Measurements from ENCODE around the gene ICAM5.
"Not testable (repeated sequence)": the region's sequence is repeated elsewhere in the genome, so short reads cannot be mapped to it uniquely, and the experiment has no call there.

The ICAM5 gene

GRCh38 chr19:10289836-10290356 lies at the start of gene ICAM5:
ICAM5 (plus strand) TSS chr19:10289952; CDS start chr19:10290044, 92 bp downstream.
- peak in 1 of 2 experiments; percentile 89 for DNase-seq

- DNase-seq: not testable (repeated sequence)
These were observed 47.8 kb upstream of the ICAM5 start for GRCh38 chr19:10241826-10242449.

DNA sequence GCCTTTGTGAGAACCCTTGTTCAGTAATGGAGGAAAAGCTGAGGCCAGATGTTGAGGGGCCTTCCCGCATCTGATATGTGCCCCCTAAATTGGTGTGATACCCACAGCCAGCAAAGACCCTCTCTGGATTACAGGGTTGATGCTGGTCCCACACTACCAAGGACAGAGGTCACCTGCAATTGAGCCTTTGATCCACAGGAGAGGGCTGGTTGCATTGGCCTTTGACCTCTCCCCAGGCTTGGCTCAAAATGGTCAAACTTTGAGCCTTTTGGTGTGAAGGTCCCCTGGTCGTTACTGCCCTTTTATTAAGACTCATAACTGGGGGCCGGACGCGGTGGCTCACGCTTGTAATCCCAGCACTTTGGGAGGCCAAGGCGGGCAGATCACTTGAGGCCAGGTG lies 46.1 kb upstream of the ICAM5 start:
- DNase-seq: no peak

DNA sequence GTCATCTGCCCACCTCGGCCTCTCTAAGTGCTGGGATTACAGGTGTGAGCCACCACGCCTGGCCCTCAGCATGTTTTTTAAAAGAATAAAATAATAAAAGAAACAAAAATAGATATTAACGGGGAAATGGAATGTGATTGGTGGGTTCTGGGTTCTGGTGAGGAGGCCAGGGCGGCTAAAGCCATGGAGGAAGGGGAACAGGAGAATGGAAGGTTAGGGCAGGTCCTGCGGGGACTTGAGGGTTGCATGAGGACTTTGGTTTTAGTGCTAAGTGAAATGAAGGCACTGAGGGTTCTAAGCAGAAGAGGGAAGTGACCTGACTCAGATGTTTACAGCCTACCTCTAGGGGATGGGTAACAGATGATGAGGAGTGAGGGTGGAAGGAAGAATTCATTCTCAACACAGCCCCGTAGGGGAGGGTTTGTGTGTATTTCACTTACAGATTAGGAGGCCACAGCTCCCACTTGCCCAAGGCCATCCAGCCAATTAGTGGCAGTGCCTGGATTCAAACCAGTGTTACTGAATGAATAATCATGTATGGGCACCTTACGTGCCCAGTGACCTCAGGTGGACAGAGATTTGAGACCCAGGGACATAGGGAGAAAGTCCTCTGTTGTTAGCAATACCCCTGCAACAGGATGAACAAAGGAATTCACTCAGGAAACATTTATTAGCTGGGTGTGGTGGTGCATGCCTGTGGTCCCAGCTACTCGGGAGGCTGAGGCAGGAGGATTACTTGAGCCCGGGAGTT lies 44.4 kb upstream of the ICAM5 start:
- no peak for DNase-seq

- DNase-seq: no peak
These were observed 43.2 kb upstream of the ICAM5 start for GRCh38 chr19:10246511-10246910.

GRCh38 chr19:10251792-10252694 lies 37.7 kb upstream of the ICAM5 start, which contains the start of gene MRPL4:
MRPL4 (plus strand) TSS chr19:10252214; CDS start chr19:10252254, 40 bp downstream.
- peak; percentile 96 to 99 for DNase-seq

- DNase-seq: no peak
These were observed 37.0 kb upstream of the ICAM5 start for GRCh38 chr19:10252707-10253106.

GRCh38 chr19:10254244-10254643 lies 35.5 kb upstream of the ICAM5 start:
- no peak for DNase-seq

DNA sequence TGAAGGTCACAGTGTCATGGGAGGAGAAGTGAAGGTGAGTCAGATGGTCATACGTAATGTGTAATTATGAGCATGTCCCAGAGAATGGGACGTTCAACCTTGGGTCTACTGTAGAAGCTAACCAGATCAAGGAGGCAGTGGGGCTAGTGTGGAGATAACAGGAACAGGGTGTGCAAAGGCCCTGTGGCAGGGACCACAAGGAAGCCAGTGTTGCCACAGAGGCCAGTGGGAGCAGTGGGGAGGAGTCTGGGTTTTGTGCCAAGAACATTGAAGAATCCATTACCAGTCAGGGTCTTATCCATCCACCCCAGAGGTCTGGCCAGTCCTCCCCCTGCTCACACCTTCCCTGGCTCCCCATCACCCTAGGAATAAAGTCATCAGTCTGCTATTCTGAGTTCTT lies 34.4 kb upstream of the ICAM5 start:
- no peak for DNase-seq

DNA sequence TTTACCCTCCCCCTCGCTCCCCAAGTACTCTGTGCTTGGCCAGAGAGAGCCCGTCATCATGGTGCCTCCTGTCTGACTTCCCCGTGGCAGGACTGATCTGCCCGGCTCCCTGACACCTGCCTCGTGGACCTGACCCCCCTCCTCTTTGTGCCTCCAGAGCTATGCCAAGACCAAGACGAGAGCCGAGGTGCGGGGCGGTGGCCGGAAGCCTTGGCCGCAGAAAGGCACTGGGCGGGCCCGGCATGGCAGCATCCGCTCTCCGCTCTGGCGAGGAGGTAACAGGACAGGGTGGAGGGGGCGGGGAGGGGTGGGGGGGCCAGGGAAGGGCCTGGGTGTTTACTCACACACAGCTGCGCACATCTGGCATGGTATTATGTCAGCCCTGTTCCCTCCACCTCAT lies 33.2 kb upstream of the ICAM5 start:
- no peak for DNase-seq

DNA sequence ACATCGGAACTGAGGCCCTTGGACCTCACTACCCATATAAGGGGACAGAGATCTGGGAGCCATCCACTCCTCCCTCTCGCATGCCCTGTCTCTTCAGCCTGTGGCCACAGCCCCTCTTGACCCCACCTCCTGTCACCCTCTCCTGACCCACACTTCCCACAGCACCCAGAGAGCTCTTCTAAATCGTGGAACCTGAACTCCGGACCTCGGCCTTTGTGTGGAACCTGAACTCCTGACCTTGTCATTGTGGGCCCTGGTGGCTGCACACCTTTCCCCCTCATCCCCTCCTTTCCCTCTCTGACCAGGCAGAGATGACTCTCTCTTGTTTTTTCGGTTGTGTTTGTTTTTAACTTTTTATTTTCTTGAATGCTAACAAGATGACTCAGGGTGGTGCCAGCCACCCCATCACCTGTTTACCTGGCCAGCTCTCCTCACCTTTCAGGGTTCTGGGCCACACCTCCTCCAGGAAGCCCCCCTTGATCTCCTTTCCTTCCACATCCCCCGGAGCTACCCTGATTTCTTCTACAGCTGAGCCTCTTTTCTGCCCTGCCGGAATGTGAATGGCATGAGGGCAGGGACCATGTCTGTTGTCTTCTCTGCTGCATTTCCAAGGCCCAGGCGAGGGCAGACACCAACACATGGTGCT lies 32.7 kb upstream of the ICAM5 start:
- no peak for DNase-seq

DNA sequence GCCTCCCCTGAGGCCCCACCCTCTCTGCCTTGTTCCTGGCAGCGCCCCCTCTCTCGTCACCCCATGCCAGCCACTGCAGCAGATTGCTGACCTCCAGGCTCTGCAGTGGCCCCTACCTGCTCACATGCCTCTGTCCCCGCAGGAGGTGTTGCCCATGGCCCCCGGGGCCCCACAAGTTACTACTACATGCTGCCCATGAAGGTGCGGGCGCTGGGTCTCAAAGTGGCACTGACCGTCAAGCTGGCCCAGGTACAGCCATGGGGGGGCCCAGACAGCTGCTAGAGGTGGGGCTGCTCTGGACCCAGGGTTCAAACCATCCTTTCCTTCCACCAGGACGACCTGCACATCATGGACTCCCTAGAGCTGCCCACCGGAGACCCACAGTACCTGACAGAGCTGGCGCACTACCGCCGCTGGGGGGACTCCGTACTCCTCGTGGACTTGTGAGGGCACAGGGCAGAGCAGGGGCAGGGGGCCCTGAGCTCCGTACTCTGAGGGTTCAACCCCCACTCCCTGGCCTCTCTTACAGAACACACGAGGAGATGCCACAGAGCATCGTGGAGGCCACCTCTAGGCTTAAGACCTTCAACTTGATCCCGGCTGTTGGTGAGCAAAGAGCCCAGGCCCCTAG lies 31.6 kb upstream of the ICAM5 start:
- DNase-seq: no peak

DNA sequence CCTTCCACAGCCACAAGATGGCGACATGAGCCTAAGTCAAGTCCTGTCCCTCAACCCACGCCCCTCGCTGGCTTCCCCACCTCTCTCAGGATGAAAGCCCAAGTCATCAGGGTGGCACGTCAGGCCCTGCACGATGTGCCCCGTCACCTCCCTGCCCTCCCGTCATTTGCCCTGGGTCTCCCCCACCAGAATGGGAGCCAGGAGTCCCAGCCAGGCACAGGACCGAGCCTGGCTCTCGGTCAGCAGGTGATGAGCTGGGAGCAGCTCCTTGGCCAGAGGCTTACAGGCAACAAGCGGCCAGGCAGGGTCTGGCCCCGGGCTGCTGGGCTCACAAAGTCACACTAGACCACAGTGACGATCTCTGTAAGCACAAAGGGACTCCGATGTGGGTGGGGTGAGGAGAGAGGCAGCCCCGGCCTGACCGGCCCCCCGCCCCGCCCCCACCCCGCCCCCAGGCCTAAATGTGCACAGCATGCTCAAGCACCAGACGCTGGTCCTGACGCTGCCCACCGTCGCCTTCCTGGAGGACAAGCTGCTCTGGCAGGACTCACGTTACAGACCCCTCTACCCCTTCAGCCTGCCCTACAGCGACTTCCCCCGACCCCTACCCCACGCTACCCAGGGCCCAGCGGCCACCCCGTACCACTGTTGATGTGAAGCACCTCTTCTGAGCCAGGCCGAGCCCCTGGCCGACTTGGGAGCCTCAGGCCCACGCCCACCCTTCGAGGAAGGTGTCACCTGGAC lies 30.4 kb upstream of the ICAM5 start:
- peak; percentile 82 to 85 for DNase-seq

GRCh38 chr19:10260141-10260584 lies 29.6 kb upstream of the ICAM5 start:
- DNase-seq: no peak

DNA sequence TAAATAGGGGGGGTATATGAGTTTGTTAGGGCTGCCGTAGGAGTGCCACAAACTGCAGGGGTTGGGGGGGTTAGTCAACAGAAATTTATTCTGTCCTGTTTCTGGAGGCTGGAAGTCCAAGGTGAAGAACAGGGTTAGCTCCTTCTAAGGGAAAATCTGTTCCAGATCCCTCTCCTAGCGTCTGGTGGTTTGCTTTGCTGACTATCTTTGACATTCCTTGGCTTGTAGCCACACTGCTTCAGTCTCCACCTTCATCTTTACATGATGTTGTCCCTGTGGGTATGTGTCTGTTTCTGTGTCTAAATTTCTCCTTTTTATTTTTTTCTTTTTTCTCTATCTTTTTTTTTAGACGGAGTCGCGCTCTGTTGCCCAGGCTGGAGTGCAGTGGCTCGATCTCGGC lies 27.0 kb upstream of the ICAM5 start:
- no peak for DNase-seq

- DNase-seq: no peak
These were observed 23.0 kb upstream of the ICAM5 start for GRCh38 chr19:10266706-10267105.

GRCh38 chr19:10268071-10268470 lies 21.7 kb upstream of the ICAM5 start:
- DNase-seq: no peak

- DNase-seq: peak; percentile 44 to 83
These were observed 20.2 kb upstream of the ICAM5 start for GRCh38 chr19:10269333-10270179.

- no peak for DNase-seq
These were observed 19.6 kb upstream of the ICAM5 start for GRCh38 chr19:10270180-10270615.

Measured in NCI-H446 (cell line).